Sigmoid colon (tissue), 7 donors: ENCODE measurements around the gene PSMB5. TPM values are rescaled to one million over a fixed set of nuclear protein-coding genes. Genes with fewer than 3 reads are reported as not detected.

Experiments used
- DNase-seq: peaks from one replicate; pipeline ENCODE4 v3.0.0-alpha.2; 2019
- H3K27ac ChIP-seq, 4 donors: fragments of 200-600 bp; sonication (generic); one replicate each; pipeline ENCODE4 v1.5.1; 2016 to 2019; ENCODE audit warnings: mild to moderate bottlenecking in 1 of 4
- H3K27me3 ChIP-seq, 3 donors: fragments of 200-600 bp; sonication (generic); one replicate each; pipeline ENCODE4 v1.5.1; 2019; ENCODE audit warnings: mild to moderate bottlenecking in 1 of 3
- H3K36me3 ChIP-seq, 4 donors: fragments of 200-600 bp; sonication (generic); one replicate each; pipeline ENCODE4 v1.5.1; 2016 to 2019
- H3K4me1 ChIP-seq, 4 donors: fragments of 200-600 bp; sonication (generic); one replicate each; pipeline ENCODE4 v1.5.1; 2017 to 2019
- H3K4me3 ChIP-seq, 4 donors: fragments of 200-600 bp; sonication (generic); one replicate each; pipeline ENCODE4 v1.5.1; 2017 to 2019; ENCODE audit warnings: mild to moderate bottlenecking in 2 of 4, moderate library complexity in 1 of 4
- H3K9me3 ChIP-seq, 4 donors: fragments of 200-600 bp in 3 of 4; sonication (generic) in 3 of 4; one replicate each; pipeline versions ENCODE4 v1.5.1 to v1.6.1; 2013 to 2019
- CTCF ChIP-seq, 4 experiments: fragments of 450-650 bp in 3 of 4; fragments of 200-600 bp in 1 of 4; IDR thresholded peaks; one replicate each; pipeline ENCODE4 v1.5.1; 2016 to 2019; ENCODE audit warnings: antibody characterized with exemption in 4 of 4, mild to moderate bottlenecking in 3 of 4, moderate library complexity in 2 of 4
- EP300 ChIP-seq, 4 donors: sonication (generic); formaldehyde crosslinking; IDR thresholded peaks; one replicate each; pipeline ENCODE4 v1.6.1; 2017; ENCODE audit warnings: antibody characterized with exemption in 4 of 4
- POLR2A ChIP-seq, 2 donors: fragments of 450-650 bp; IDR thresholded peaks; one replicate each; pipeline ENCODE4 v1.6.1; 2016; ENCODE audit warnings: antibody characterized with exemption in 2 of 2, mild to moderate bottlenecking in 2 of 2, moderate library complexity in 2 of 2
- POLR2AphosphoS5 ChIP-seq, 4 donors: sonication (generic); formaldehyde crosslinking; IDR thresholded peaks; one replicate each; pipeline ENCODE4 v1.6.1; 2017; ENCODE audit warnings: antibody characterized with exemption in 4 of 4
- WGBS, 2 donors: extraction: QIAGEN DNeasy Blood & Tissue Kit; methylation state at CpG; one replicate each; pipeline ENCODE4 v1.1.7; 2013; 5-methylcytosine and 5-hydroxymethylcytosine counted together
- intact Hi-C: fragments of 100-400 bp; cut with DNase I; formaldehyde crosslinking; loops from one replicate; pipeline ENCODE4 v1.15.1; 2023
- polyA plus RNA-seq, 3 donors: library from polyadenylated mRNA; stranded (reverse); fragments of 200-250 nt; gene quantifications; one replicate each; pipeline ENCODE4 v1.2.3, GENCODE V29; 2013
- total RNA-seq, 4 donors: library from RNA; depleted of rRNA; stranded (reverse); fragments of >200 nt; gene quantifications; one replicate each; pipeline ENCODE4 v1.1.0, GENCODE V29; 2016
- donor health status: healthy with polysubstance abuse.
- donor health status: Bipolar disorder and iron deficiency.
- donor health status: healthy.

The PSMB5 gene
- total and polyA plus RNA-seq, 7 donors = 113 to 179 (median 141) TPM

DNA sequence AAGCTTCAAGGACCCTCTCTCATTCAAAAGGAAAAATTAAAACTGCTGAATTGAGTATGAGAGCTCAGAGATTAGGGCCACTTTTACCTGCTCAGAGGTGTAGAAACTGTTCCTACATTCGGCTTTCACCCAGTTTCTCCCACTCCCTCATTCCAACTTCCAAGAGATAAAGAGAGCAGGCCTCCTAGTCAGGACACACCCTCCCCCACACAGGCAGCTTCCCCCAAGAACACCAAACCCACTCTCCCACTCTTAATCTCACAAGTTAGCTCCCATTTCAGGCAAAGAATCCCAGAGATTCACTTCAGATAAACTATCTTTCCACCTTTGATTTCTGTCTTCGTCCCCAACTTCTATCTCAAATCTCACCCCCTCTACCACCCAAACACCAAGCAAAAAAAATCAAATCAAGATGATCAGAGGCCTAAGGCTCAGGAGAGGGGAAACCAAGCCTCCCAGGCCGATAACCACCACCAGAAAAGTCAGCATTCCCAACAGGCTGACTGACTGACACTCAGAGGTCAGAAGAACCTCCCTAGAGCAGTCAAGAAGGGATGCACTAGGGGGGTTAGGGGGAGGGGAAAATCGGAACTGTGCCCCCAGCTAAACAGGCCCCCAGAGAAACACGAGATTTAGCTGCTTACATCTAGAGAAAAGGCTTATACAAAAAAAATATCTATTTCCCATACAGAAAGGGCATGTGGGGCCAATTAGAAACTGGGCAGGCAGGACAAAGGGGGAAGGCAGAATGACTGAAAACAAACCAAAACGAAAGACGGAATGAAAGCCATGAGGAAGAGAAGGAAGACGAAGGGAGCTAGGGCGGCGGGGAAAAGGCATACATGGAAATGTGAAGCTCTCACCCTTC, 35.8 kb upstream of the PSMB5 start:
- intact Hi-C loops = no loop called here
- 15 to 18% methylated on average over 10 of the region's 10 CpGs for WGBS, 2 donors
- Histone ChIP-seq H3K4me1 (peaks cover 0 to 41% (median 38%) of the 10 kb centered on the region in 4 donors), H3K27me3 (no peaks in the 10 kb centered on the region), H3K9me3 (no peaks in the 10 kb centered on the region), H3K27ac (peak overlapping the region; percentile 75 to 87 (median 84)), H3K36me3 (peaks cover 6 to 70% (median 47%) of the 10 kb centered on the region in 4 donors), H3K4me3 (peak overlapping the region; percentile 49 to 63 (median 54))
- no peak for TF ChIP-seq POLR2A (IDR thresholded peaks at IDR 0.05)
- TF ChIP-seq POLR2AphosphoS5 (IDR thresholded peaks at IDR 0.05) = no peak
- no peak for TF ChIP-seq EP300 (IDR thresholded peaks at IDR 0.05)
- TF ChIP-seq CTCF (IDR thresholded peaks at IDR 0.05) = no peak
- no peak for DNase-seq

- Histone ChIP-seq H3K9me3 (no peaks in the 10 kb centered on the region), H3K27ac (peak overlapping the region; percentile 3 to 87 (median 50))
These were observed 34.7 kb upstream of the PSMB5 start for GRCh38 chr14:23069413-23069806.

GRCh38 chr14:23068789-23069412, 34.2 kb upstream of the PSMB5 start:
- H3K4me3 ChIP-seq = no peak overlapping the region
- H3K27ac ChIP-seq = peak overlapping the region; percentile 3 to 87 (median 50)

More at GRCh38 chr14:23069413-23069806, 34.7 kb upstream of the PSMB5 start:
- intact Hi-C loops = no loop called here
- TF ChIP-seq EP300 (IDR thresholded peaks at IDR 0.05) (no peak), CTCF (IDR thresholded peaks at IDR 0.05) (no peak), POLR2AphosphoS5 (IDR thresholded peaks at IDR 0.05) (no peak), POLR2A (IDR thresholded peaks at IDR 0.05) (no peak)
- Histone ChIP-seq H3K4me3 (no peak overlapping the region), H3K27me3 (no peaks in the 10 kb centered on the region), H3K36me3 (peaks cover 7 to 70% (median 46%) of the 10 kb centered on the region in 4 donors), H3K4me1 (peaks cover 0 to 41% (median 38%) of the 10 kb centered on the region in 4 donors)
- 91% methylated on average over 4 of the region's 4 CpGs for WGBS, 2 donors
- DNase-seq = no peak

More at GRCh38 chr14:23068789-23069412, 34.2 kb upstream of the PSMB5 start:
- DNase-seq = peak; percentile 90
- H3K9me3 ChIP-seq = no peaks in the 10 kb centered on the region
- peaks cover 7 to 70% (median 50%) of the 10 kb centered on the region in 4 donors for H3K36me3 ChIP-seq
- peaks cover 0 to 41% (median 38%) of the 10 kb centered on the region in 4 donors for H3K4me1 ChIP-seq
- 28 to 33% methylated on average over 8 of the region's 8 CpGs for WGBS, 2 donors
- TF ChIP-seq POLR2A (IDR thresholded peaks at IDR 0.05) (no peak), POLR2AphosphoS5 (IDR thresholded peaks at IDR 0.05) (peak in 2 of 4 donors; percentile 8 to 20), EP300 (IDR thresholded peaks at IDR 0.05) (no peak), CTCF (IDR thresholded peaks at IDR 0.05) (peak; percentile 97 to 99 (median 98))
- intact Hi-C loops = no loop called here
- no peaks in the 10 kb centered on the region for H3K27me3 ChIP-seq
